ENCODE data around the gene BLVRA. TPM values are rescaled to one million over a fixed set of nuclear protein-coding genes. Genes with fewer than 3 reads are reported as not detected.

BLVRA gene
- total and polyA plus RNA-seq, 2 experiments from 2014 or later: 21.0 to 34.2 TPM

GRCh38 chr7:43768887-43769272 is 10.4 kb downstream of the BLVRA start:
- Histone ChIP-seq H3K9me3 (ENCODE audit: low read depth) (no peaks in the 10 kb centered on the region), H3K4me1 (ENCODE audit: insufficient read depth) (peaks cover 14% of the 10 kb centered on the region), H3K4me3 (no peak overlapping the region), H3K36me3 (replicated peaks; ENCODE audit: insufficient read depth, low read depth) (no peaks in the 10 kb centered on the region), H3K79me2 (peaks cover 5% of the 10 kb centered on the region), H4K20me1 (ENCODE audit: insufficient read depth, poor library complexity, severe bottlenecking) (no peaks in the 10 kb centered on the region), H3K4me2 (no peak overlapping the region), H3K27ac (no peak overlapping the region), H3K27me3 (no peaks in the 10 kb centered on the region), H3K9me2 (replicated peaks; ENCODE audit: insufficient read depth) (no peaks in the 10 kb centered on the region), H2AFZ (no peak overlapping the region)
- 87% methylated on average over 3 of the region's 4 CpGs for WGBS (ENCODE audit: low lambda C conversion rate, missing lambda C conversion rate)
- no peak for DNase-seq (ENCODE audit: low spot score)
- TF ChIP-seq EZH2phosphoT487 (IDR thresholded peaks at IDR 0.05; ENCODE audit: low read depth, severe bottlenecking, unreplicated experiment): no peak
- no peak for TF ChIP-seq CTCF (IDR thresholded peaks at IDR 0.05; ENCODE audit: poor library complexity)
- TF ChIP-seq EZH2 (IDR thresholded peaks at IDR 0.05; ENCODE audit: borderline replicate concordance): no peak

GRCh38 chr7:43769281-43769680 is 10.8 kb downstream of the BLVRA start:
- Histone ChIP-seq H3K4me1 (ENCODE audit: insufficient read depth) (peaks cover 11% of the 10 kb centered on the region), H3K79me2 (peaks cover 5% of the 10 kb centered on the region), H3K27me3 (no peaks in the 10 kb centered on the region), H3K9me2 (replicated peaks; ENCODE audit: insufficient read depth) (no peaks in the 10 kb centered on the region), H3K9me3 (ENCODE audit: low read depth) (no peaks in the 10 kb centered on the region), H3K36me3 (replicated peaks; ENCODE audit: insufficient read depth, low read depth) (no peaks in the 10 kb centered on the region), H4K20me1 (ENCODE audit: insufficient read depth, poor library complexity, severe bottlenecking) (no peaks in the 10 kb centered on the region), H2AFZ (no peak overlapping the region), H3K4me3 (no peak overlapping the region), H3K4me2 (no peak overlapping the region), H3K27ac (no peak overlapping the region)
- DNase-seq (ENCODE audit: low spot score): no peak
- 88% methylated on average over 5 of the region's 5 CpGs for WGBS (ENCODE audit: low lambda C conversion rate, missing lambda C conversion rate)
- TF ChIP-seq CTCF (IDR thresholded peaks at IDR 0.05; ENCODE audit: poor library complexity) (no peak), EZH2 (IDR thresholded peaks at IDR 0.05; ENCODE audit: borderline replicate concordance) (no peak), EZH2phosphoT487 (IDR thresholded peaks at IDR 0.05; ENCODE audit: low read depth, severe bottlenecking, unreplicated experiment) (no peak)

- Histone ChIP-seq H3K79me2 (peaks cover 5% of the 10 kb centered on the region), H3K4me3 (no peak overlapping the region), H2AFZ (no peak overlapping the region), H3K4me1 (ENCODE audit: insufficient read depth) (peaks cover 5% of the 10 kb centered on the region), H3K4me2 (no peak overlapping the region), H3K9me2 (replicated peaks; ENCODE audit: insufficient read depth) (no peaks in the 10 kb centered on the region), H3K36me3 (replicated peaks; ENCODE audit: insufficient read depth, low read depth) (no peaks in the 10 kb centered on the region), H3K27me3 (no peaks in the 10 kb centered on the region), H4K20me1 (ENCODE audit: insufficient read depth, poor library complexity, severe bottlenecking) (no peaks in the 10 kb centered on the region), H3K27ac (no peak overlapping the region), H3K9me3 (ENCODE audit: low read depth) (no peaks in the 10 kb centered on the region)
- WGBS (ENCODE audit: low lambda C conversion rate, missing lambda C conversion rate): 77% methylated on average over 10 of the region's 10 CpGs
- no peak for TF ChIP-seq EZH2phosphoT487 (IDR thresholded peaks at IDR 0.05; ENCODE audit: low read depth, severe bottlenecking, unreplicated experiment)
- TF ChIP-seq EZH2 (IDR thresholded peaks at IDR 0.05; ENCODE audit: borderline replicate concordance): no peak
- no peak for TF ChIP-seq CTCF (IDR thresholded peaks at IDR 0.05; ENCODE audit: poor library complexity)
- no peak for DNase-seq (ENCODE audit: low spot score)
Observed at GRCh38 chr7:43769791-43770465, 11.4 kb downstream of the BLVRA start.

All from hepatocyte (in vitro differentiated cells).